HG03097 (cell line): ENCODE data around the gene HOXB3.

Experiments
- ATAC-seq: cut with Tn5 transposase; IDR thresholded peaks from one replicate; pipeline ENCODE4 v1.9.1; 2021; ENCODE audit not compliant: unreplicated experiment, low FRiP score

The HOXB3 gene

GRCh38 chr17:48532261-48532660 is 57.8 kb downstream of the HOXB3 start:
- ATAC-seq = no peak

DNA sequence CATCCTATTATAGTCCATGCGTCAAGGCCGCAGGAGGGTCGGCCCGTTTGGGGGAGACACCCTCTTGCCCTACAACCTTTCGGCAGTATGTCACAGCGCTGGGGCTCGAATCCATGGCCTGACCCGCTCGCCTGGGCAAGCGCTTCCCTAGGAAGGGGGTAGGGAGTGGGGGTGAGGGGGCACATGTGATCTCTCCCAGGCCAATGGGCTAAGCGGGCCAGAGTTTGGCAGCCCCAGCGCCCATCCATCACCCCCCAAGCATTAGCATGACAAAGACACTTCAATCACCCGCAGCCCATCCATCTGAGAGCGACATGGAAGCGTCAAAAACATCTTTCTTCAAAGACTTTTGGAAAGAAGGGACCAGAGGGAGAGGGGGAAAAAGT is 59.2 kb downstream of the HOXB3 start, which contains the start of gene HOXB1:
Gene HOXB1 (minus strand): TSS at position 125 of the 386 bp plus-strand sequence. CDS start 107 bp downstream, at position 18.
- ATAC-seq = no peak

GRCh38 chr17:48530208-48530886 is 59.7 kb downstream of the HOXB3 start:
- no peak for ATAC-seq

- no peak for ATAC-seq
These were observed 60.4 kb downstream of the HOXB3 start for GRCh38 chr17:48529683-48530009.

DNA sequence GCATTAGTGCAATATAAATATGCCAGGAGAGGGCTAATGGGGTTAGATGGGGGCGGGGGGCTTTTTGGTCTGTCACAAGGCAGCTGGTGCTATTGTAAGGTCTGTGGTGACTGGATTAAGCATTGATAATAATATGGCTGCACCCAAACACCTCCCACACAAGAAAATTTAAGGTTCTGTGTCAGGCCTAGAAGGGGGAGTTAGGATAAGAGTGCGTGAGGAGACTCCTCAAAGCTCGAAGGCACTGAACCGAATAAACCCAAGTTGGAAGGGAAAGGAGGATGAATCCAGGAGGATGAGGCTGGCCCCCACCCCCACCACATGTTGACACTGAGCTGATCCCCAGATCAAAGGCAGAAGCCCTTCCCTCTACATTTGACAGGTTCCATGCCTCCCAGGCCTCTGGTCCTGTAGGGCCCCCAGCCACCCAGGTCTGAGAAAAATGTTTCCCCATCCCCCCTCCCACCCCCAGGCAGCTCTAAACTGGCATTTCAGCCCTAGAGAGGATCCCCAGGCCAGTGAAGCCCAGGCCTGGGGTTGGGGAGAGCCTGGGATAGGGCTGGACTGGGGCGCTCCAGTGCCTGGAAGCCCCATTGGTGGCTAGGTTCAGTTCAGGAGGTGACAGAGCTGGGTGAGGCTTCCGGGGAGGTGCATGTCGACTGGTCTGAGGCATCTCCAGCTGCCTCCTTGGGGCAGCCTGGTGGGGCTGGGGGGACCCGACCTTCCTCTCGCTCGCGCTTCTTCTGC is 60.9 kb downstream of the HOXB3 start:
- ATAC-seq = no peak

DNA sequence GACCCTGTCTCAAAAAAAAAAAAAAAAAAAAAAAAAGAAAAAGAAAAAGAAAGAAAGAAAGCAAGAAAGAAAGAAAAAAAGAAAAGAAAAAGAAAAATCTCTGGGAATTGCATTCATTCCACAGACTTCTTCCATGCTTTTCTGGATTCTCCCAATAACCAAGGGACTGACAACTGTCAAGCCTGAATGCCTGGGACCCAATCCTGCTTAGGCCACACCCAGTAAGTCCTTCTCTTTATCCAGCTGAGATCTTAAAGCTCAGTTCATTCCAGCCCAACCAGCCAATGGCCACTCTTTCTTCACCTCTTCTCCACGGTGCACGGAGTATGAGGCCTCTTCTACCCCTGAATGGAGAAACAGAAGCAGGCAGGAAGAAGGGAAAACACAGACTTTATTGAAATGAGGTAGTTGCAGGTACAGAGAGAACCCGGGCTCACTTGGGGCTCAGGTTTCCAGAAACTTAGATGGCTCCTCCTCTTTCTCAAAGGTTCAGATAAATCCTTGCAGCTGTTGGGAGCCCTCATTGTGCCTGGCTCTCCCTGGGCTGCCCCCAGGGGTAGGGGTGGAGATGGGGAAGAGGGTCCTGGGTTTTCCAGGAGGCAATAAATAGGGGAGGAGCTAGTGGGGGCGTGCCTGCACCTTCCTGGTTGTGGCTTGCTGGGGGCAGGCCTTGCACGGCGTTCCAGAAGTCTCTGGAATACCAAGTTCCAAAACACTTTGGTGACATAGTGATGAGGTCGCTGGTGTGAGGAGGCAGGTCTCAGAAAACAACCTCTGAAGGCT is 61.7 kb downstream of the HOXB3 start:
- no peak for ATAC-seq

- ATAC-seq = no peak
These were observed 62.5 kb downstream of the HOXB3 start for GRCh38 chr17:48527547-48527932.

- no peak for ATAC-seq
These were observed 63.2 kb downstream of the HOXB3 start for GRCh38 chr17:48526608-48527546.

DNA sequence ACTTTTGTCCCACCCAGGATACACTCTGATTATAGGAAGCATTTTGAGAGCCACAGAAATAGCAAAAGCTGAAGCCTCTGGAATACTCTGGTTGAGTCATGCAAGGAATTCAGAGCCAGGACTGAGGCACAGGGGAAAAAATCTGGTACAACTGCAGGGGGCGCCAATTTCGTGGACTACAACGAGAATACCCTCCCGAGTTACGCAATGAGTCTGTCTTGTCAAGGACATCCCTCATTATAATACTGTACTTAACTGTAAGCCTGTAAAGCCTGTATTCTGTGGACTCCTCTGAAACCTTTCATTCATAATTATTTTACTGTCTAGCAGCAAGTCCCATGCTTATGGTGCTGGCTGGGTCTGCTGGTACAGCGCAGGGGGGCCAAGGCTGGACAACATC is 67.0 kb downstream of the HOXB3 start:
- ATAC-seq = no peak

- ATAC-seq = no peak
These were observed 67.9 kb downstream of the HOXB3 start for GRCh38 chr17:48522031-48522653.

DNA sequence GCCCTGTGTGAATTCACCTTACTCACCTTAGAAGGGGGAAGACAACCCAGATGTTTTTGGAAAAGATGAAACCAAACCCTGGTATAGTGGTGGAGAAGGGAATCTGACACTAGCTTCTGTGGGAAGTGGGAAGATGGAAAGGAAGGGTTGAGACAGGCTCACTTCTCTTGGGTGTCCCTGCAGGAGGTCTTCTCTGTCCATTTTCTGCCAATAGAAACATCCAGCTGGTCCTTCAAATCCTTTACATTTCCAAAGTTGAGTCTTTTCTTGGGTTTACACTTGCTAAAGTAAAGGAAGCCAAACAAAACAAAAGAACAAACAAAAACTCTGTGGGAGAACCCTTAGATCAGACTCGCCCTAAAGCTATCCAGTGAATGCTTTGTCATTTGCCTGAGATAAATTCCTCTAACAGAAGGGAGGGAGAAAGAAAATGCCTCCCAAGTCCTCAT is 69.4 kb downstream of the HOXB3 start:
- ATAC-seq = no peak

GRCh38 chr17:48519427-48519826 is 70.6 kb downstream of the HOXB3 start:
- ATAC-seq = no peak

- ATAC-seq = no peak
These were observed 72.6 kb downstream of the HOXB3 start for GRCh38 chr17:48517478-48517877.

- no peak for ATAC-seq
These were observed 73.8 kb downstream of the HOXB3 start for GRCh38 chr17:48515925-48516900.

GRCh38 chr17:48514477-48514876 is 75.6 kb downstream of the HOXB3 start:
- no peak for ATAC-seq

DNA sequence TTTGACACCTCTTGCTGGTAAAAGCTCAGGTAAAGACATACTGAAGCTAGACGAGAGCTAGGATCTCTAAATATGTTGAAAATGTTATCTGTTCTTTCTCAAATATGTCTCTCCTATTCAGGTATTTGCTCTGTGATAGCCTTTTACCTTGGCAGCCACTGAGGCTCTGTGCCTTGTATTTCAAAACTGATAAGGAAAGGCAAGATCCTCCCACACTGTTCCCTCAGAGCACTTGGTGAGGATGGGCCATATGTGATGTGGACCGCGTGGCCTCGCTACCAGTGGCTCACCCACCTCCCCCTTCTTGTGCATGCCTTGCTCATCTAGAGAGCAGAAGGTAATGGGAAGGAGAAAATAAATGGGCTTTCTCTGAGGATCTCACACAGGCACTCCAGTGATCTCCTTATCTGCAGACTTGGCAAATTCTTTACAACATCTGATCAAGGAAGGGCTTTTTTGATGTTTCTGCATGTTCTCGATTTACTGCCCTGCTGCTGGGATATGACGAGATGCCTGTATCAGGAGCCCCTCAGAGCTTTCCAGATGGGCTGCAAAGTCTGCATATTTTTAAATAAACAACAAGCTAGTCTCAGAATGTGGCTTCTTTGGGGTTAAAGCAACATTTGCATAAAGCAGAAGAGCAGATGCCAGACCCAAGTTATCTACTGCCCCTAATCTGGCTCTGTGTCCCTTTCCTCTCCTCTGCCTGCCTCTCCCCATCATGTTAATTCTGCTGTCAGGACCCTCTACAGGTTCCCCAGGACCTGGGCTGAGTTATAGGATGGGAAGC is 76.2 kb downstream of the HOXB3 start:
- no peak for ATAC-seq

- no peak for ATAC-seq
These were observed 76.9 kb downstream of the HOXB3 start for GRCh38 chr17:48513097-48513496.
